CD4-positive, alpha-beta memory T cell (primary cell): Measurements from ENCODE around the gene ADCY5. TPM values are rescaled to one million over a fixed set of nuclear protein-coding genes. Genes with fewer than 3 reads are reported as not detected.
A peak's percentile ranks its signal among the peaks of the same experiment; 100 is the strongest.

Experiments
- CTCF ChIA-PET: fragments of 350-600 bp; sonication (Branson Sonifier 250); formaldehyde crosslinking; loops from one replicate; lab custom pipeline; 2021; ENCODE audit warnings: inconsistent platforms; ENCODE audit not compliant: partially characterized antibody; lab: Charles Lee
- POLR2A ChIA-PET: fragments of 350-600 bp; sonication (Branson Sonifier 250); formaldehyde crosslinking; loops from one replicate; lab custom pipeline; 2021; ENCODE audit not compliant: partially characterized antibody; lab: Charles Lee
- DNase-seq, 5 donors: peaks; one replicate each; pipeline versions ENCODE4 v3.0.0 to v3.0.0-alpha.2; 2020 to 2022; ENCODE audit warnings: mixed read lengths in 1 of 5
- H3K27ac ChIP-seq: one replicate; pipeline ENCODE4 v1.7.0; 2013; ENCODE audit warnings: low read depth, low read length
- H3K27me3 ChIP-seq: 2 replicates; pipeline ENCODE4 v1.7.0; 2013; ENCODE audit warnings: mild to moderate bottlenecking, low read length, moderate library complexity; ENCODE audit not compliant: insufficient read depth
- H3K36me3 ChIP-seq: 2 replicates; pipeline ENCODE4 v1.7.0; 2013; ENCODE audit warnings: mild to moderate bottlenecking, low read length, moderate library complexity; ENCODE audit not compliant: insufficient read depth
- H3K4me1 ChIP-seq: 2 replicates; pipeline ENCODE4 v1.7.0; 2013; ENCODE audit warnings: mild to moderate bottlenecking, low read length, moderate library complexity; ENCODE audit not compliant: insufficient read depth
- H3K4me3 ChIP-seq, 2 donors: one replicate each; pipeline ENCODE4 v1.7.0; 2013; ENCODE audit warnings: low read length in 2 of 2, mild to moderate bottlenecking in 1 of 2
- H3K9me3 ChIP-seq, 2 donors: one replicate each; pipeline ENCODE4 v1.7.0; 2013; ENCODE audit warnings: low read length in 2 of 2, control low read depth in 1 of 2; ENCODE audit not compliant: control insufficient read depth in 1 of 2
- H3K27ac Mint-ChIP-seq, 7 donors: one replicate each; pipeline ENCODE4 v1.8.0; 2020 to 2021; ENCODE audit warnings: mixed read lengths in 7 of 7, mild to moderate bottlenecking in 6 of 7, inconsistent platforms in 3 of 7, moderate library complexity in 3 of 7
- H3K27me3 Mint-ChIP-seq, 2 donors: one replicate each; pipeline ENCODE4 v1.8.0; 2020 to 2021; ENCODE audit warnings: mixed read lengths in 2 of 2
- H3K36me3 Mint-ChIP-seq, 2 donors: one replicate each; pipeline ENCODE4 v1.8.0; 2020 to 2021; ENCODE audit warnings: mixed read lengths in 2 of 2, inconsistent platforms in 1 of 2, mild to moderate bottlenecking in 1 of 2
- H3K4me1 Mint-ChIP-seq, 4 donors: one replicate each; pipeline ENCODE4 v1.8.0; 2020 to 2021; ENCODE audit warnings: mixed read lengths in 4 of 4, mild to moderate bottlenecking in 1 of 4
- H3K4me3 Mint-ChIP-seq, 8 donors: one replicate each; pipeline ENCODE4 v1.8.0; 2020 to 2021; ENCODE audit warnings: mixed read lengths in 8 of 8, mild to moderate bottlenecking in 7 of 8, moderate library complexity in 6 of 8, inconsistent platforms in 3 of 8
- H3K9me3 Mint-ChIP-seq, 8 donors: one replicate each; pipeline ENCODE4 v1.8.0; 2020 to 2021; ENCODE audit warnings: mixed read lengths in 8 of 8, mild to moderate bottlenecking in 5 of 8, inconsistent platforms in 3 of 8, moderate library complexity in 1 of 8
- intact Hi-C: fragments of 100-400 bp; cut with micrococcal nuclease; formaldehyde crosslinking; loops from one replicate; pipeline ENCODE4 v1.15.1; 2023
- polyA plus RNA-seq, 2 donors: library from polyadenylated mRNA; unstranded; fragments of 300-500 nt; fragmentation: Illumina TruSeq; gene quantifications; one replicate each; pipeline ENCODE4 v1.2.3, GENCODE V29; 2021
- total RNA-seq, 2 experiments: library from RNA; stranded (reverse); gene quantifications; one replicate each; pipeline ENCODE4 v1.2.3, GENCODE V29; 2021

The ADCY5 gene
- total and polyA plus RNA-seq, 4 experiments from 2014 or later: 0.11 TPM; not detected in 3

DNA sequence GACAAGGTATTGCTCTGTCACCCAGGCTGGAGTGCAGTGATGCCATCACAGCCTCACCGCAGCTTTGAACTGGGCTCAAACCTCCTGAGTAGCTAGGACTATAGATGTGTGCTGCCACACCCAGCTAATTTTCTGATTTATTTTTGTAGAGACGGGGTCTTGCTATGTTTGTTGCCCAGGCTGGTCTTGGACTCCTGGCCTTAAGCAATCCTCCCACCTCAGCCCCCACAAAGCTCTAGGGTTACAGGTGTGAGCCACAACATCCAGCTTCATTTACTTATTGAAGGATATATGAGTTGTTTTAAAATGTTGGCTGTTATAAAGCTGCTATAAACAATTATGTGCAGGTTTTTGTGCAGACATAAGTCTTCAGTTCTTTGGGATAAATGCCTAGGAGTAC is 184.9 kb downstream of the ADCY5 start:
- H3K27ac Mint-ChIP-seq: no peak overlapping the region
- Histone ChIP-seq H3K9me3 (no peaks in the 10 kb centered on the region), H3K4me1 (no peaks in the 10 kb centered on the region), H3K36me3 (no peaks in the 10 kb centered on the region), H3K4me3 (no peak overlapping the region), H3K27ac (no peak overlapping the region), H3K27me3 (no peaks in the 10 kb centered on the region)
- peaks cover 0 to 5% (median 2%) of the 10 kb centered on the region in 4 donors for H3K4me1 Mint-ChIP-seq
- peaks cover 0 to 2% (median 0%) of the 10 kb centered on the region in 8 donors for H3K9me3 Mint-ChIP-seq
- no peak for DNase-seq
- POLR2A ChIA-PET: no interaction called here
- CTCF ChIA-PET: no interaction called here
- intact Hi-C loops: no loop called here
- no peak overlapping the region for H3K4me3 Mint-ChIP-seq
- peaks cover 54 to 57% of the 10 kb centered on the region in 2 donors for H3K36me3 Mint-ChIP-seq
- no peaks in the 10 kb centered on the region for H3K27me3 Mint-ChIP-seq

DNA sequence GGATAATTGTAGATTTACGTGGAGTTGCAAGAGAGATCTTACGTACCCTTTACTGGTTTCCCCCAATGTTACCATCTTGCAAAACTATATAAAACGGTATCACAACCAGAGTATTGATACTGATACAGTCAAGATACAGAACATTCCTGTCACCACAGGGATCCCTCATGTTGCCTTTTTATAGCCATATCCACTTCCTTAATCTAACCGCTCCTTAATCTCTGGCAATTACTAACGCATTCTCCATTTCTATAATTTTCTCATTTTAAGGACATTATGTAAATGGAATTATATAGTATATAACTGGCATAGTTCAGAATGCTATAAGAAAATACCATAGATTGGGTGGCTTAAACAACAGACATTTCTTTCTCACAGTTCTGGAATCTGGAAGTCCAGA is 186.0 kb downstream of the ADCY5 start:
- Mint-ChIP-seq H3K4me3 (no peak overlapping the region), H3K4me1 (peaks cover 0 to 5% (median 1%) of the 10 kb centered on the region in 4 donors), H3K9me3 (peaks cover 0 to 2% (median 0%) of the 10 kb centered on the region in 8 donors), H3K27me3 (no peaks in the 10 kb centered on the region), H3K36me3 (peaks cover 48 to 50% of the 10 kb centered on the region in 2 donors), H3K27ac (peak overlapping the region in 1 of 7 donors; percentile 25)
- Histone ChIP-seq H3K27ac (no peak overlapping the region), H3K4me1 (no peaks in the 10 kb centered on the region), H3K4me3 (no peak overlapping the region), H3K36me3 (no peaks in the 10 kb centered on the region), H3K27me3 (no peaks in the 10 kb centered on the region), H3K9me3 (no peaks in the 10 kb centered on the region)
- ChIA-PET POLR2A (no interaction called here), CTCF (no interaction called here)
- intact Hi-C loops: no loop called here
- no peak for DNase-seq

DNA sequence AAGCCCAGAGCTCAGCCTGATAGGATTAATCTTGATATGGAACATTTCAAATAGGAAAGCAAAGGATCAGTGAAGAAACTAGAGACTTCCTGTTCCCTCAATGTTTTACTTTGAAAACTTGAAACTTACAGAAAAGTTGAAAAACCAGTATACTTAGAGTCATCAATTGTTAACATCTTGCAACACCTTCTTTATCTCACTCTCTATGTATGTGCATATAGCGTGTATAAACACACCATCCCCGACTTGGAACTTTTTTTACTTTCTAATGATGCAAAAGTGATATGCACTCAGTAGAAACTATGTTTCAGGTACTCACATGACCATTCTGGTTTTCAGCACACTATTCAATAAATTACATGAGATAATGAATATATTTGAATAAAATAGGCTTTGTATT is 186.7 kb downstream of the ADCY5 start:
- CTCF ChIA-PET: no interaction called here
- peaks cover 44 to 45% of the 10 kb centered on the region in 2 donors for H3K36me3 Mint-ChIP-seq

DNA sequence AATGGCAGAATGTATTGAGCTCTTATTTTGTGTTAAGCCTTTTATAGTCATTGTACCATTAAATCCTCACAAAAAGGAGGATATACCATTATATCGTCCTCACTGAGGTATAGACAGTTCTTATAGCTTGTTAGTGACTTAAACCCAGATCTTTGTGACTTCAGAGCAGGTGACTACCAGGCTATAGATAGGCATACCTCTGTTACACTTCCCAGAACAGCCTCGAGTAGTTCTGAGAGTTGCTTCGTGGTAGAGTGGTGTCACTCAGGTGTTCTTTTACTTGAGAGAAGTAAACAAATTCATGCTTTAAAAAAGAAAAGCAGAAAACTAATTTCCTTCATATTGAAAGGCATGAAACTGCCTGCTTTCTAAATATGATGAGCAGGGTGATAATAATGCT is 187.2 kb downstream of the ADCY5 start:
- H3K36me3 Mint-ChIP-seq: peaks cover 39 to 40% of the 10 kb centered on the region in 2 donors
- H3K27me3 ChIP-seq: no peaks in the 10 kb centered on the region
- intact Hi-C loops: no loop called here
- ChIA-PET CTCF (no interaction called here), POLR2A (no interaction called here)
- no peaks in the 10 kb centered on the region for H3K36me3 ChIP-seq
- no peaks in the 10 kb centered on the region for H3K4me1 ChIP-seq
- no peak overlapping the region for H3K27ac ChIP-seq
- H3K4me1 Mint-ChIP-seq: peaks cover 0 to 5% (median 1%) of the 10 kb centered on the region in 4 donors
- H3K4me3 ChIP-seq: no peak overlapping the region
- H3K27me3 Mint-ChIP-seq: no peaks in the 10 kb centered on the region
- DNase-seq: no peak
- no peak overlapping the region for H3K4me3 Mint-ChIP-seq
- peaks cover 0 to 2% (median 0%) of the 10 kb centered on the region in 8 donors for H3K9me3 Mint-ChIP-seq
- H3K27ac Mint-ChIP-seq: no peak overlapping the region
- H3K9me3 ChIP-seq: no peaks in the 10 kb centered on the region

More for the DNA sequence above, 186.7 kb downstream of the ADCY5 start:
- H3K9me3 Mint-ChIP-seq: peaks cover 0 to 2% (median 0%) of the 10 kb centered on the region in 8 donors
- peaks cover 0 to 5% (median 1%) of the 10 kb centered on the region in 4 donors for H3K4me1 Mint-ChIP-seq
- H3K36me3 ChIP-seq: no peaks in the 10 kb centered on the region
- H3K4me3 ChIP-seq: no peak overlapping the region
- H3K4me1 ChIP-seq: no peaks in the 10 kb centered on the region
- no peaks in the 10 kb centered on the region for H3K27me3 Mint-ChIP-seq
- no peaks in the 10 kb centered on the region for H3K27me3 ChIP-seq
- no peak overlapping the region for H3K27ac ChIP-seq
- no peak overlapping the region for H3K4me3 Mint-ChIP-seq
- POLR2A ChIA-PET: no interaction called here
- H3K27ac Mint-ChIP-seq: peak overlapping the region in 1 of 7 donors; percentile 33
- intact Hi-C loops: no loop called here
- H3K9me3 ChIP-seq: no peaks in the 10 kb centered on the region
- DNase-seq: no peak

- no peaks in the 10 kb centered on the region for H3K36me3 ChIP-seq
- no peak overlapping the region for H3K27ac ChIP-seq
- H3K27me3 ChIP-seq: no peaks in the 10 kb centered on the region
- DNase-seq: peak in 4 of 5 donors; percentile 7 to 24 (median 12)
- H3K4me1 Mint-ChIP-seq: peaks cover 0 to 4% (median 2%) of the 10 kb centered on the region in 4 donors
- no peaks in the 10 kb centered on the region for H3K27me3 Mint-ChIP-seq
- ChIA-PET CTCF (interaction anchor here (0.9 kb wide), 1 partner anchor 316 kb away, joined by 3 read pairs; no protein-coding TSS in a partner anchor), POLR2A (no interaction called here)
- no peaks in the 10 kb centered on the region for H3K9me3 Mint-ChIP-seq
- H3K36me3 Mint-ChIP-seq: peaks cover 14 to 29% of the 10 kb centered on the region in 2 donors
- no peaks in the 10 kb centered on the region for H3K4me1 ChIP-seq
- no peak overlapping the region for H3K4me3 ChIP-seq
- peak overlapping the region in 3 of 7 donors; percentile 8 to 65 (median 46) for H3K27ac Mint-ChIP-seq
- H3K9me3 ChIP-seq: no peaks in the 10 kb centered on the region
- intact Hi-C loops: loop anchor here (1.0 to 2.0 kb wide), 3 partner anchors 231 to 1712 kb away; no protein-coding TSS in a partner anchor
- no peak overlapping the region for H3K4me3 Mint-ChIP-seq
Measured at GRCh38 chr3:123258811-123259420, 190.0 kb downstream of the ADCY5 start.

- DNase-seq: no peak
- Histone ChIP-seq H3K36me3 (no peaks in the 10 kb centered on the region), H3K4me1 (no peaks in the 10 kb centered on the region), H3K4me3 (no peak overlapping the region), H3K27ac (no peak overlapping the region), H3K27me3 (no peaks in the 10 kb centered on the region), H3K9me3 (no peaks in the 10 kb centered on the region)
- Mint-ChIP-seq H3K27me3 (no peaks in the 10 kb centered on the region), H3K9me3 (no peaks in the 10 kb centered on the region), H3K4me3 (no peak overlapping the region), H3K36me3 (peaks cover 12 to 28% of the 10 kb centered on the region in 2 donors), H3K27ac (peak overlapping the region in 1 of 7 donors; percentile 65), H3K4me1 (peaks cover 0 to 4% (median 2%) of the 10 kb centered on the region in 4 donors)
- ChIA-PET POLR2A (no interaction called here), CTCF (interaction anchor here (0.9 kb wide), 1 partner anchor 315 kb away, joined by 3 read pairs; no protein-coding TSS in a partner anchor)
- intact Hi-C loops: loop anchor here (1.0 to 2.0 kb wide), 3 partner anchors 230 to 1712 kb away; no protein-coding TSS in a partner anchor
Measured at GRCh38 chr3:123258359-123258758, 190.5 kb downstream of the ADCY5 start.

DNA sequence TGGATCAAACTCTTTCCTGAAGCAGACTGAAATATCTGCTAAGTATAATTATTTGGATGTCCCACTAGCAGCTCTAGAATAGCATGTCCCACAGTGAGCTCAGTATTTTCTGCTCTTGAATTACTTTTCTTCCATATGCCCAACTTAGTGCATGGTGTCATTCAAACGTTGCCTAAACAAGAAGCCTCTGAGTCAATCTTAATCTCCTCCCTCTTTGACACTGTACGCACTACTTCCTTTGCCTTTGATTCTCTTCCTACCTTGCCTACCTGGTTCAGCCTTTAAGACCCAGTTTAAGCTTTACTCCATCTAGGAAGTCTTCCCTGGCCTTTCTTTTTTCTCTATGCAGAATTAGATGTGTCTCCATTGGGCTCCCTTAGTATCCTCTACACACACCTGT is 192.6 kb downstream of the ADCY5 start:
- Mint-ChIP-seq H3K36me3 (peaks cover 5 to 29% of the 10 kb centered on the region in 2 donors), H3K4me1 (peaks cover 0 to 4% (median 2%) of the 10 kb centered on the region in 4 donors), H3K27ac (peak overlapping the region in 1 of 7 donors; percentile 5), H3K27me3 (no peaks in the 10 kb centered on the region), H3K9me3 (no peaks in the 10 kb centered on the region), H3K4me3 (peak overlapping the region in 1 of 8 donors; percentile 18)
- Histone ChIP-seq H3K36me3 (no peaks in the 10 kb centered on the region), H3K4me1 (no peaks in the 10 kb centered on the region), H3K4me3 (no peak overlapping the region), H3K9me3 (no peaks in the 10 kb centered on the region), H3K27me3 (no peaks in the 10 kb centered on the region), H3K27ac (no peak overlapping the region)
- intact Hi-C loops: no loop called here
- ChIA-PET POLR2A (no interaction called here), CTCF (no interaction called here)
- DNase-seq: no peak
